ENCODE measurements around the gene BEX2. TPM values are rescaled to one million over a fixed set of nuclear protein-coding genes. Genes with fewer than 3 reads are reported as not detected.
"Not testable (repeated sequence)": the region's sequence is repeated elsewhere in the genome, so short reads cannot be mapped to it uniquely, and the experiment has no call there.

Gene BEX2
- 1.5 TPM for total RNA-seq
- long read RNA-seq, partial matches to known transcripts, result 0 of 2 reads
- long read RNA-seq, other reads (novel, unspliced or antisense), result 0 of 2 reads

GRCh38 chrX:103310555-103311398 lies at the start of gene BEX2:
TSS of gene BEX2 (minus strand) at chrX:103310990. CDS start at chrX:103309976, 1,014 bp downstream.
- intact Hi-C loops (cut with DNase I), result no loop called here
- no peak for DNase-seq (ENCODE audit: low spot score)

DNA sequence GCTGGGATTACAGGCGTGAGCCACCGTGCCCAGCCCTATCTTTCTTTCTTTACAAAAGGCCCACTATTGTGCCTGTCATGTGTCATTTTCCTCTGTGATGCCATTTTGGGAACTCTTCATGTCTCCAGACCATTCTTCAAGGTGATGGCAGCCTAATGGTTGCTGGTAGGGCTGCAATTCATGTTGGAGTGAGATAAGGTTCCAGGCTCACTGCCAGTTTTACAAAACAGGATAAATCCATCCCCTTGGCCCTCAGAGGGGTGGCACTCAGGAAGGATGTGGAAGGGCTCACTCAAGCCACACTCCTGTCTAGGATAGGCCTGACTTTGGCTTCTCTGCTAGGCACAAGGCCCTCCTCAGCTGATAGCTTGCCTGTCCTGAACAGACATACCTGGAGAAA lies 49.3 kb upstream of the BEX2 start:
- no peak for DNase-seq (ENCODE audit: low spot score)
- intact Hi-C loops (cut with DNase I), result no loop called here

DNA sequence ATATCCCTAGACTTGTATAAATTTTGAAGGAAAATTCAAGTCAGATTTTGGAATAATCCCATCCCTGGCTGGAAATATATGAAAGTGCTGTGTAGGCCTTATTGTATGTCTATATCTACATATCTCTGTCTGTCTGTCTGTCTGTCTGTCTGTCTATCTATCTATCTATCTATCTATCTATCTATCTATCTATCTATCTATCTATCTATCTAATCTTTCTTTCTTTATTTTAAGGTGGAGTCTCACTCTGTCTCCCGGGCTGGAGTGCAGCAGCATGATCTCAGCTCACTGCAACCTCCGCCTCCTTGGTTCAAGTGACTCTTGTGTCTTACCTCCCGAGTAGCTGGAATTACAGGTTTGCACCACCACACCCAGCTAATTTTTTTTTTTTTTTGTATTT lies 48.8 kb upstream of the BEX2 start:
- DNase-seq (ENCODE audit: low spot score), result not testable (repeated sequence)
- intact Hi-C loops (cut with DNase I), result loop anchor here (5.0 kb wide), 1 partner anchor 103 kb away; no protein-coding TSS in a partner anchor

DNA sequence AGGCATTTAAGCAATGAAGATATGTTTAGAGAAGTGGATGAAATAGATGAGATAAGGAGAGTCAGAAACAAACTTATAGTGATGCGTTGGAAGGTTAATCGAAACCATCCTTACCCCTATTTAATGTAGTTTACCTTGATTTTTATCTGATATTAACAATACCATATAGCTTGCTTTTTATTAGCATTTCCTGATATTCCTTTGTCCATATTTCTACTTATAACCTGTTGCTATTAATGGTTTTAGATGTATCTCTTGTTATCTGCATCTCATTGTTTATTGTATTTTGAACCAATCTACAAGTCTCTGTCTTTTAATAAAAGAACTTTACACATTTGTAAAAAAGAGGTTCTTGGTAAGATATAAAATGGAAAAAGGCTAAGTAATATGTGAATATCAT lies 47.1 kb upstream of the BEX2 start:
- intact Hi-C loops (cut with DNase I), result loop anchor here (2.0 to 5.0 kb wide), 2 partner anchors 19 to 104 kb away; partner anchors contain the start of gene BEX3
- DNase-seq (ENCODE audit: low spot score), result no peak

DNA sequence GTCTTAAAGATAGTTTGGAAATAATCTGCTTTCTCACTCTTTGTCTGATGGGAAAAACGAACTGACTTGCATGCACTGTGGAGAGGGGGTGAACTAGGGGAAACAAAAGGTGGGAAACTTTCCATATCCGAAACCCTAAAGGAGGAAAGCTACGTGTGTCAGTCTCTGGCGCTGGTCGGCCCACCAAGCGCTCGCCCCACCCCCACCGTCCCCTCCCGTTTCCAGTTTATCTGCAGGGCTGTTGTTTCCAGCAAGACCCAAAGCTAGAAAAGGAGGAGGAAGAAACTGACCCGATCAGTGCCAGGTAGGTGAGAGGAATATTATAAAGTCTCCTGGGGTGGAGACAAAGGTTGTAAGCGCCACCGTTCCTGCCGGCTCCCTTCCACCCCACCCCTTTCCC lies 46.1 kb upstream of the BEX2 start:
- DNase-seq (ENCODE audit: low spot score), result no peak

GRCh38 chrX:103356130-103356798 lies 45.5 kb upstream of the BEX2 start, which contains the start of gene TCEAL9:
TSS of gene TCEAL9 (plus strand) at chrX:103356506. CDS start at chrX:103357685, 1,179 bp downstream.
- no peak for DNase-seq (ENCODE audit: low spot score)
- intact Hi-C loops (cut with DNase I), result loop anchor here (2.0 to 5.0 kb wide), 2 partner anchors 21 to 106 kb away; partner anchors contain the start of gene BEX3

More for the DNA sequence above, 46.1 kb upstream of the BEX2 start:
- intact Hi-C loops (cut with DNase I), result loop anchor here (2.0 to 5.0 kb wide), 2 partner anchors 20 to 105 kb away; partner anchors contain the start of gene BEX3

GRCh38 chrX:103347682-103348397 lies 37.0 kb upstream of the BEX2 start:
- intact Hi-C loops (cut with DNase I), result loop anchor here (5.0 kb wide), 1 partner anchor 136 kb away; no protein-coding TSS in a partner anchor
- DNase-seq (ENCODE audit: low spot score), result no peak

- intact Hi-C loops (cut with DNase I), result loop anchor here (5.0 kb wide), 1 partner anchor 132 kb away; no protein-coding TSS in a partner anchor
- DNase-seq (ENCODE audit: low spot score), result no peak
Measured at GRCh38 chrX:103344606-103345005, 33.8 kb upstream of the BEX2 start.

DNA sequence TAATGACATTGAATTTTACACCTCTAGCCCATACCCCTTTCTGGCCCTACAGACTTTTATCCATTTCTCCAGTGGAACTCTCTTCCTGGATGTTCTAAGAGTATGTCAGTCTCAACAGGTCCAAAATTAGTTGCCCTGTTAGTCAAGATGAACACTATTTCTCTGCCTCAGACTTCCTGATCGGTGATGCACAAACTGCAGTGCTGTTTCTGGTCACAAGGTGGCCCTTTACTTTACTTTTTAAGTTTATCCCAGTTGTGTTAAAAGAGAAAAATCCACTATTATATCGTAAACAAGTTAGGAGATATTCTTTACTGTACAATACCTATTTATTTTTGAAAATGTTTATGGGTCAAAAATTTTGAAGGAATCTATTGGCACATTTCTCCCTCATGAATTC lies 32.3 kb upstream of the BEX2 start:
- no peak for DNase-seq (ENCODE audit: low spot score)
- intact Hi-C loops (cut with DNase I), result loop anchor here (2.0 kb wide), 1 partner anchor 122 kb away; no protein-coding TSS in a partner anchor

GRCh38 chrX:103338663-103339062 lies 27.9 kb upstream of the BEX2 start:
- DNase-seq (ENCODE audit: low spot score), result no peak
- intact Hi-C loops (cut with DNase I), result no loop called here

DNA sequence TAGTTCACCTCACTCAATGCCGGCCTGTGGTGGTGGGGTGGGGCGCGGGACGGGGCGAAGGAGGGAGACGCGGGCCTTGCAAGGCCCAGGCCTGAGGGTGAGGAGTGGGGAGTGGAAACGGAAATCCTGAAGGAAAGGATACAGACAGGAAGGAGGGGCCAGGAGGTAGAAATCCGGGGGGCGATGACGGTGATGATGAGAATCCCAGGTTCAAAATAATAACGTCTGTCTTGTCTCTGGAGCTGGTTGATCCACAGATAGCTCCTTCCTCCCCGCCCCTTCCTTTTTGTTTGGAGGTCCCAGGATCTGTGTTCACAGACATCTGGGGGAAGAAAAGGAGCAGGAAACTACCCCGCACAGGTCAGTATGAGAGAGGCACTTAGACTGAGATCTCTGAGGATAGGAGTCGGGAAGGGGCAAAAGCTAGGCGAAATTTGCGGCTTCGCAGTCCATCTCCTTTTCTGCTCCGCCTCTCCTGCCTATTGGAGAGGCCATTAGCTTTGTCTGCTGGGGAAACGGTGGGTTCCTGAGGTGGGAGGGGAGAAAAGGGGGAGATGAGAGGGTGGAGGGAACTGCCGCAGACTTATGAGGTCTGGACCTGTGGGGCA lies 20.0 kb upstream of the BEX2 start:
- intact Hi-C loops (cut with DNase I), result no loop called here
- DNase-seq (ENCODE audit: low spot score), result no peak

DNA sequence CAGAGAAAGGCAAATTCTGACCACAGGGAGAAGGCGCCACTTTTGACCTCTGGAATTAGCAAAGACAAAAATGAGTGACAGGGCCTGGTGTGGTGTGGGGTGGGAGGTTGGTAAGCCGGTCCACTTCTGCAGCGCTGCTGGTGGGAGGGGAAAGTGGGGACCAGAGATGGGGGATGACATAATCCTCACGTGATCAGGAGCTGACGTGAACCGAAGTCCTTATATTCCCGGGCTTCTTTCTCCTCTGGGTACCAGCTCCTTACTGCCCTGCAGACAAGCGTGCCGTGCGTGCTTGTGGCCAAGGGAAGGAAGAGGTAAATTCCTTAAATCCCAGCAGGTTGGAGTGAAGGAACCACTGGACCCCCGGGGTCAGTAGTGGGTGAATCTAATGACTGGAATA lies 19.2 kb upstream of the BEX2 start, which contains the start of gene TCEAL7:
TCEAL7 (plus strand) TSS at position 249 of the 400 bp plus-strand sequence. CDS start 1,165 bp downstream, outside the sequence.
- no peak for DNase-seq (ENCODE audit: low spot score)
- intact Hi-C loops (cut with DNase I), result no loop called here

DNA sequence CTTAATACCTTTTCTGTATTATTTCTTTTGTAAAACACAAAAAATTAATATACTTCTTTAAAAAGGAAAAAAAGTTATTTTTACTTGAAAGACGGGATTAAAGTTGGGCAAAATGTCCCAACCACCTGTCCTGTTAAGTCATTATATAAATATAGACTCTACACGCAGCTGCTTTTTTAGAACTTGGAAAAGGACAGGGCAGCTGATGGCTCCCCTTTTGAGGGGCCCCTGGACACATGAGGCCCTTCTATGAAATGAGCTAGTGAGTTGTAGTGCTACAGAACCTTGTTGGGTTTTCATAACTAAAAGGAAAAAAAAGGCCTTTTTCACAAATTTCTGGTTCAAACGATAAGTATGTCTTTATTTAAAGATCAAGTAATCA lies 600 bp upstream of the BEX2 start:
- intact Hi-C loops (cut with DNase I), result no loop called here
- no peak for DNase-seq (ENCODE audit: low spot score)

GRCh38 chrX:103309860-103310554 lies 783 bp downstream of the BEX2 start:
- intact Hi-C loops (cut with DNase I), result no loop called here
- no peak for DNase-seq (ENCODE audit: low spot score)

DNA sequence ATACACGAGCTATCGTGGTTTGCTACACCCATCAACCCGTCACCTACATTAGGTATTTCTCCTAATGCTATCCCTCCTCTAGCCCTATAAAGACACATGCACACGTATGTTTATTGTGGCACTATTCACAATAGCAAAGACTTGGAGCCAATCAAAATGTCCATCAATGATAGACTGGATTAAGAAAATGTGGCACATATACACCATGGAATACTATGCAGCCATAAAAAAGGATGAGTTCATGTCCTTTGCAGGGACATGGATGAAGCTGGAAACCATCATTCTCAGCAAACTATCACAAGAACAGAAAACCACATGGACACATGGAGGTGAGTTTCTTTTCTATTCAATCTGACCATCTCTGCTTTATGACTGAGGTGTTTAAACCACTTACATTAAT lies 5.1 kb downstream of the BEX2 start:
- intact Hi-C loops (cut with DNase I); DNase-seq (ENCODE audit: low spot score): not testable (repeated sequence)

- intact Hi-C loops (cut with DNase I), result no loop called here
- no peak for DNase-seq (ENCODE audit: low spot score)
Measured at GRCh38 chrX:103304705-103305104, 6.1 kb downstream of the BEX2 start.

GRCh38 chrX:103293118-103293517 lies 17.7 kb downstream of the BEX2 start:
- intact Hi-C loops (cut with DNase I), result no loop called here
- DNase-seq (ENCODE audit: low spot score), result no peak

DNA sequence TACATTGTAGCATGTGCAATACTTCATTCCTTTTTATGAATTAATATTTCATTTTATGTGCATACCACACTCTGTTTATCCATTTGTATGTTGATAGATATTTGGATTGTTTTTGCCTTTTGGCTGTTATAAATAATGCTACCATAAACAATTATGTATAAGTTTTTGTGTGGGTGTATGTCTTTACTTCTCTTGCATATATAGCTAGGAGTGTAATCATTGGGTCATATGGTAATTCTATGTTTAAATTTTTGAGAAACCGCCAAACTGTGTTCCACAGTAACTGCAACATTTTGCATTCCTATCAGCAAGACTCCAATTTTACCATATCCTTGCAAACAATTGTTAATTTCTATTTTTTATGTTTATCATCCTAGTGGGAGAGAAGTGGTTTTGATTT lies 31.2 kb downstream of the BEX2 start:
- DNase-seq (ENCODE audit: low spot score), result no peak
- intact Hi-C loops (cut with DNase I), result no loop called here

Measured in cardiac septum (tissue), 1 donor.